GM18499 (cell line): Measurements from ENCODE around the gene DNAJA4.

ENCODE experiments used
- ATAC-seq: cut with Tn5 transposase; IDR thresholded peaks from one replicate; pipeline ENCODE4 v1.9.1; 2021; ENCODE audit warnings: moderate number of reproducible peaks; ENCODE audit not compliant: insufficient read depth, unreplicated experiment

DNAJA4 gene

GRCh38 chr15:78312536-78312935 lies 48.2 kb downstream of the DNAJA4 start:
- ATAC-seq, result no peak

DNA sequence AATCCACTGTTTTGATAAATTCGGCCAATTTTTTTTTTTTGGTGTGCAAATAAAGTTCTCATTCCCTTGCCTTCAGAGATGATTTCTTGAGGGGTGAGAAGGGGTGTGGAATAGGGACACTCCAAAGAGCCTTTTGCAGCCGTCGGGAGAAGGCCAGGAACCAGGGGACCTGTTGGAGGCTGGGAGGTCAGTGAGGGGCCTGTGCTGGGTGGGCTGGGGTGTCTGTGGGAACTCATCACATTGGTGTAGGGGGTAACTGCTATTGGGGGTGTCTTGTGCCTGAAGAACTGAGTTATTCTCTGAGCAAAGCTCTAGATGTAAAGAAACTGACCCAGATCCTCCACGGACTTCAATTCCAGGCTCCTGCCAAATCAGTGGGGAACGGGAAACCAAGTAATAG lies 48.6 kb downstream of the DNAJA4 start:
- ATAC-seq, result no peak

GRCh38 chr15:78313383-78313782 lies 49.0 kb downstream of the DNAJA4 start:
- no peak for ATAC-seq

DNA sequence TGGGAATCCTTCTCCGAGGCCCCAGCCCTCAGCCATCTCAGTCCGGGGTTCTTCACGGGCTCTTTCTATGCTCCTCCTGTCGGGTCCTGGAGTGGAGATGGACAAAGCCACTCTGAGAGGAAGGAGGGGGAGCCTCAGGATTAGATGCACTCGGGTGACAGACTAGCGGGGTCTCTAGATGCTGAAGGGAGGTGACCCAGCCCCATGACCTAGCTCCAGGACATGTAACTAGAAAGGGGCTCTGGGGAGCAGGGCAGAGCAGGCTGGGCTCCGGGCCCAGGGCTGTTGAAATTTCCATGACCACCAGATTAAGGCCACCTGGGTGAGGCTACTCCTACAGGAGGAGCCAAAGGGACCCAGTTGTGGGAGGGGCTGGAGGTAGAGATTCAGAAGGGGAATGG lies 49.8 kb downstream of the DNAJA4 start:
- ATAC-seq, result no peak

DNA sequence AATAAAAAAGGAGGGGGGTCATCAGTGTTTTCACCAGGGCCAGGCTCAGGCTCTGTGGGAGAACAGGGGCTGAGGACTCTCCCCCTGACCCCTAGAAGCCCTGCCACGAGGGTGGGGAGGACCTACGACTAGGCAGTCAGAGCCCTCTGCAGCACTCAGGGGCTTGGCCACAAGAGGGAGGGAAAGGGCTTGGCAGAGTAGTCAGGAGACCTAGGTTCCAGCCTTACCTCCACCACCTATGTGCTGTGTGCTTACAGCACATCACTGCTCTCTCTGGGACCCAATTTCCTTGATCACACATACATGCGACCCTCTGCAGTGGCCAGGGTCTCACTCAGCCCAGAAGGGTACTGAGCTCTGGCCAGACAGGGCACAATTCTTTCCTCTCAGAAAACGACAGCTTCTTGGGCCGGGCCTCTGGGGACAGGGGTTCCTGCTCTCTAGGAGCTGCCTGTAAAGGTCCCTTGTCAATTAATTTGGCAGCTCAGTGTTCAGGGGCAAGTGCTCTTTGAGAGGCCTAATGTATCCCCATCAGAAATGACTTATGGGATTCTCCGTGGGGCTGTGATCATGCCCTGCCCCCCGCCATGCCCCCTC lies 51.4 kb downstream of the DNAJA4 start:
- no peak for ATAC-seq

DNA sequence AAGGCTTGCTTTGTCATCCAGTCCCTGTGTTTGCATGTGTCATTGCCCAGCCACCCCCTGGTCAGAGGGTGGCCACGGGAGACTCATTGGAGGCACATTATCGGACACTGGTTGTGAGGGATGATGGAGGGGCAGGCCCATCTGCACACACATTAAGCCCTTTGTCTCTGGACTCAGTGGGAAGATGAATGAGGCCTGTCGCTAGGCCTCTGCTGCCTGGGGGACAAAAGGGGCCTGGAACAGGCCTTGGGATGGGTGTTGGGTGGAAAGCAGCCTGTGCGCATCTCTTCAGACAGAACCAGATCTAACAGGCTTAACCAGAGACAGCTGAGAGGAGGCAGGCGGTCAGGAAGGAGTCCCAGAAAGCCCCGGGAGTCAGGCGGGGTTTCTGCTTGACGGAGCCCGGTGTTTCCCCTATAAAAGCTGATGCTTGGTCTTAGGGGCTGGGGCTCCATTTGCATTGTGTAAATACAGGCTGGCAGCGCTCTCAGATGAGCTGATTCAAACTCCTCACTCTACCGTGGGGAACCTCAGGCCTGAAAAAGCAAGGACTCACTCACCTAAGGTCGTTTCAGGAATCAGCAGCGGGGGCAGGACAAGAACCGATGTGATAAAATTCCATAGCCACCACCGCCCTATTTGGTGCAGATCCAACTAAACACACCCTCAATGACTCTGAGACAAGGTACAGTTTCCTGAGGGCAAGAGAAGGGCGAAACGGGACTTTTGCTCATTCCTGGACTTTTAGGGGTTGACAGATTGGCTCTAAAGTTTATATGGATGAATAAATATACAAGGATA lies 52.1 kb downstream of the DNAJA4 start:
- ATAC-seq, result no peak

DNA sequence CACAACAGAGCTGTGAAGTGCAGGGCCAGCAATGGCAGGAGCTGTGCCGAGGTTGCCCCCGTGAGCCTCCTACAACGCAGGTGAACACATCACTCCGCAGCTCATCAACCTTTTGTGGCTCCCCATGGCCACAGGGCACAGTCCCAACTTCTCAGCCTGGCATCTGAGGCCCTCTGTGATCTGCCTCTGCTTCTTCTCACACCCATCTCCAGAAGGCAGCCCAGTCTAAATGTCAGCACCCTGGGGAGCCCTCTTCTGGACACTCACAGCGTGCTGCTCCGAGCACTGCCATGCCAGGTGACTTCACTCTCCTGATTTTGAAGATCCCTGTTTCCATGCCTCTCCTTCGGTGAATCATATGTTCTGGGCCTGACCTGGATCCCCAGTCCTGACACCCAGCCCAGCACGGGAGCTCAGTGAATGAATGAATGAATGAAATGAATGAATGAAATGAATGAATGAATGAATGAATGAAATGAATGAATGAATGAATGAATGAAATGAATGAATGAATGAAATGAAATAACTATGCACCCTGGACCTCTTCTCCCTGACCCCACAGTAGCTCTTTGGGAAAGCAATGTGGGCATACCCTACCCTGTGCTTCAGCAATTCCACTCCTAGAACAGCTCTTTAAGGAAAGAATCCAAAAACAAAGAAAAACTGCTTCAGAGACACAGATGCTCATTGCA lies 52.9 kb downstream of the DNAJA4 start:
- ATAC-seq, result no peak

GRCh38 chr15:78319588-78319987 lies 55.2 kb downstream of the DNAJA4 start:
- ATAC-seq, result no peak

DNA sequence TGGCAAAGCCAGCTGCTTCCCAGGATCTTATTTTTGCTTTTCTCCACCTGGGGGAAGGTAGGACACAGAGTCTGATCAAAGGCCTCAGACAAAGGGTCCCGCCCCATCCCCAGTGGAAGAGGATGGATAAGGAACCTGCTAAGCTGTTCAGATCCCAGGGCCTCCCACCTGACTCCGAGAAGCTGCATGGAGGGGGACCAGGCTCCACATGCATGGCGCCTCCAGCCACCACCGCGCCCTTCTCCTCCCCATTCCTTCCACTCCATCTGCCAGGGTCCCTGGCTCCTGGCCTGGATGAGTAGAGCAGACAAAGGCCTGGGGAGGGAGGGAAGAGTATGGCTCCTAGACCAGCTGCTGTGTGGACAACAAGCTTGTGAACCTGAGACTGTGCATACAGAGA lies 55.8 kb downstream of the DNAJA4 start:
- no peak for ATAC-seq

DNA sequence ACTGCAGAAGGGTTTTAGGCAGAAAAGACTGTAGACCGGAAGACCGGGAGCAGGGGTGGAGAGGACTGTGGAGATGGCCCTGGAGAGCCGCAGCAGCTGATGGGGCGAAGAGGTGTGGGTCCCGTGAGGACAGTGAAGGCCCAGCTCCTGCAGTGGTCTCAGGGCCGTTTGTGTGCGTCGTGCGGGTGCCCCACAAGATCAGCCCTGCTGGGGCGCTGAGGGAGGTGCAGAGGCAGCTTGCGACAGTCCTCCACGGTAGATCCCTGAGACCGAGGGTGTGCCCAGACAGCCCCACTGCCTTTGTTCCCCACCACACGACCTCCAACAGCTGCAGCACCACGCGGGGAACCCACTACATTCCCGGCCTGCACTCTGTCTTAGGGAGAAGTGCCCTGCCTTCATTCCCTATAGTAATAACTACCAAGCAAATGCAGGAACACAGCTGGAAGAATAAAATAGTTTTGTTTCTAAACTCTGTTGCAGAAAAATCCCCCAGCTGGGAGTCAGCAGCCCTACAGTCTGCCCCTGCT lies 56.7 kb downstream of the DNAJA4 start:
- ATAC-seq, result no peak

- no peak for ATAC-seq
These were observed 57.4 kb downstream of the DNAJA4 start for GRCh38 chr15:78321786-78322185.

GRCh38 chr15:78322243-78322642 lies 57.9 kb downstream of the DNAJA4 start:
- no peak for ATAC-seq

GRCh38 chr15:78322724-78323521 lies 58.6 kb downstream of the DNAJA4 start:
- no peak for ATAC-seq

- no peak for ATAC-seq
These were observed 59.3 kb downstream of the DNAJA4 start for GRCh38 chr15:78323693-78324092.

DNA sequence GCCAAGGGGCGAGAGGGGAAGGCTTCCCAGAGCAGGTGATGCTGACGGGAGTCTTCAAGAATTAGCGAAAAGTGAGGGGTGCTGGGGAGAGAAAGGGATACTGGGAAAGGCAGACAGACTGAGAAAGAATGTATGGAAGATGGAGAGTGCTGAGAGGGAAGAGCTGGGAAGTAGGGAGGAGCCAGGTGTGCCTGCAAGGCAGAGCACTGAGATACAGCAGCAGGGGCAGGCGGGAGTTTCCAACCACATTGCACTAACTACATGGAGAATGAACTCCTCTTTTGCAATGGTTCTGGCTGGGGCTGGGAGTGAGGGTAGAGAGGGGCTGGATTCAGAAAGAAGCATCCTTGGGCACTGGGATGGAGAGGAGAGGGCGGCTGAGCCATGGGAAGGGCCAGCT lies 59.8 kb downstream of the DNAJA4 start:
- ATAC-seq, result no peak

GRCh38 chr15:78325092-78325843 lies 60.9 kb downstream of the DNAJA4 start:
- ATAC-seq, result no peak

- ATAC-seq, result no peak
These were observed 63.1 kb downstream of the DNAJA4 start for GRCh38 chr15:78327466-78327865.

GRCh38 chr15:78329625-78330024 lies 65.3 kb downstream of the DNAJA4 start:
- no peak for ATAC-seq
